MM.1S (cell line): ENCODE results near the gene PIAS4.

Source experiments
- DNase-seq: peaks from one replicate; pipeline ENCODE4 v3.0.0-alpha.2; 2015
- H2AFZ ChIP-seq: fragments of 300-600 bp; sonication (generic); 2 replicates; pipeline ENCODE4 v1.6.0; 2016; ENCODE audit warnings: antibody characterized with exemption, low read length
- H3F3A ChIP-seq: fragments of 300-600 bp; sonication (generic); 2 replicates; pipeline ENCODE4 v1.6.1; 2016; ENCODE audit warnings: mild to moderate bottlenecking, antibody characterized with exemption, low read length, moderate library complexity, mixed read lengths; ENCODE audit not compliant: insufficient read depth
- H3K27ac ChIP-seq: fragments of 300-600 bp; sonication (generic); 2 replicates; pipeline ENCODE4 v1.5.1; 2016; ENCODE audit warnings: mild to moderate bottlenecking, low read length
- H3K27me3 ChIP-seq: fragments of 300-600 bp; sonication (generic); replicated peaks from 2 replicates; pipeline ENCODE4 v1.6.0; 2016; ENCODE audit warnings: low read length; ENCODE audit not compliant: insufficient read depth
- H3K36me3 ChIP-seq: fragments of 300-600 bp; sonication (generic); replicated peaks from 2 replicates; pipeline ENCODE4 v1.6.1; 2016; ENCODE audit warnings: mild to moderate bottlenecking, low read length, mixed read lengths; ENCODE audit not compliant: insufficient read depth
- H3K4me1 ChIP-seq: fragments of 300-600 bp; sonication (generic); 2 replicates; pipeline ENCODE4 v1.6.1; 2016; ENCODE audit warnings: low read length, mixed read lengths
- H3K4me2 ChIP-seq: fragments of 300-600 bp; sonication (generic); 2 replicates; pipeline ENCODE4 v1.6.0; 2016; ENCODE audit warnings: low read depth, low read length
- H3K4me3 ChIP-seq: fragments of 300-600 bp; sonication (generic); 2 replicates; pipeline ENCODE4 v1.5.1; 2016; ENCODE audit warnings: low read length, mixed read lengths
- H3K79me2 ChIP-seq: fragments of 300-600 bp; sonication (generic); 2 replicates; pipeline ENCODE4 v1.6.1; 2016; ENCODE audit warnings: mixed run types, low read length, mixed read lengths
- H3K9ac ChIP-seq: fragments of 300-600 bp; sonication (generic); 2 replicates; pipeline ENCODE4 v1.6.1; 2016; ENCODE audit warnings: low read length, mixed read lengths
- H3K9me2 ChIP-seq: fragments of 300-600 bp; sonication (generic); replicated peaks from 2 replicates; pipeline ENCODE4 v1.6.1; 2016; ENCODE audit warnings: mild to moderate bottlenecking, low read length, mixed read lengths; ENCODE audit not compliant: insufficient read depth
- H3K9me3 ChIP-seq: fragments of 300-600 bp; sonication (generic); replicated peaks from 2 replicates; pipeline ENCODE4 v1.6.1; 2016; ENCODE audit warnings: mild to moderate bottlenecking, low read length, mixed read lengths; ENCODE audit not compliant: insufficient read depth
- H4K20me1 ChIP-seq: fragments of 300-600 bp; sonication (generic); 2 replicates; pipeline ENCODE4 v1.6.1; 2016; ENCODE audit warnings: mild to moderate bottlenecking, low read length, moderate library complexity, mixed read lengths; ENCODE audit not compliant: insufficient read depth
- EZH2 ChIP-seq: fragments of 300-600 bp; sonication (generic); optimal IDR thresholded peaks from 2 replicates; pipeline ENCODE3; 2017; ENCODE audit warnings: low read depth, mild to moderate bottlenecking, antibody characterized with exemption, low read length, mixed read lengths
- EZH2phosphoT487 ChIP-seq: fragments of 300-600 bp; sonication (generic); IDR thresholded peaks from 2 replicates; pipeline ENCODE4 v1.6.1; 2018; ENCODE audit warnings: antibody characterized with exemption, low read length
- TF ChIP-seq, protein P1 (sequence below): fragments of 300-600 bp; sonication (generic); IDR thresholded peaks from 2 replicates; pipeline ENCODE4 v1.5.1; 2016; ENCODE audit warnings: antibody characterized with exemption, low read length, mixed read lengths

The PIAS4 gene

DNA sequence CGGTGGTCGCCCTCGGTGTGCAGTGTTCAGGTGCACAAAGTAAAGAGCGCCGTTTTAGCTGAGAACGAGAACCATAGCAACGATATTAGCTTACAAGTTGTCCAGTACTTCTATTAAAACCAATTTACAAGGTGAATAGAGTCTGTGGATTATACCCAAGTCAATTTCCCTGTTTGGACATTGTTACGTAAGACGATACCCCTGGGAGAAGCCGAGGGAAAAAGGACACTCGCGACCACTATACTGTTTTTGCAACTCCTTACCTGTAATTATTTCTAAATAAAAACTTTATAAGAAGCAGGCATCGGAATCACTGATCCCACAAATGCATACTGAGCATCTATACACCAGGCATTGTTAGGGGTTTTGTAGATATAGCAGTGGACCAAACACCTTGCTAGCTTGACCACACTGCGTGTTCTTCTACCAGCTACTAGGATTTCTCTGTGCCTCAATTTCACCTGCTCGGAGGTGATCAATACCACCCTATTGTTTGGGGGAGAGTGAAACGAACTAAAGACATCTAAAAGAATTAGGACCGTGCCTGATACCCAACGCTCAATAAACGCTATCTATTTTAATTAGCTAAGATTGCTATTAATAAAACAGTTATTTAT, 21.8 kb upstream of the PIAS4 start:
- Histone ChIP-seq H4K20me1 (peaks cover 40% of the 10 kb centered on the region), H3K9me3 (no peaks in the 10 kb centered on the region), H3K27me3 (no peaks in the 10 kb centered on the region), H3F3A (peaks cover 79% of the 10 kb centered on the region), H3K36me3 (peaks cover 39% of the 10 kb centered on the region), H3K79me2 (peaks cover 46% of the 10 kb centered on the region), H3K4me1 (peaks cover 13% of the 10 kb centered on the region), H2AFZ (peak overlapping the region; percentile 58), H3K4me2 (peak overlapping the region; percentile 78), H3K27ac (peak overlapping the region; percentile 74; the same call in 1 of the 2 replicates), H3K9me2 (no peaks in the 10 kb centered on the region), H3K9ac (peak overlapping the region; percentile 59; the same call in 1 of the 2 replicates), H3K4me3 (peak overlapping the region; percentile 88)
- TF ChIP-seq EZH2 (no peak), EZH2phosphoT487 (no peak)
- TF ChIP-seq, protein P1, sequence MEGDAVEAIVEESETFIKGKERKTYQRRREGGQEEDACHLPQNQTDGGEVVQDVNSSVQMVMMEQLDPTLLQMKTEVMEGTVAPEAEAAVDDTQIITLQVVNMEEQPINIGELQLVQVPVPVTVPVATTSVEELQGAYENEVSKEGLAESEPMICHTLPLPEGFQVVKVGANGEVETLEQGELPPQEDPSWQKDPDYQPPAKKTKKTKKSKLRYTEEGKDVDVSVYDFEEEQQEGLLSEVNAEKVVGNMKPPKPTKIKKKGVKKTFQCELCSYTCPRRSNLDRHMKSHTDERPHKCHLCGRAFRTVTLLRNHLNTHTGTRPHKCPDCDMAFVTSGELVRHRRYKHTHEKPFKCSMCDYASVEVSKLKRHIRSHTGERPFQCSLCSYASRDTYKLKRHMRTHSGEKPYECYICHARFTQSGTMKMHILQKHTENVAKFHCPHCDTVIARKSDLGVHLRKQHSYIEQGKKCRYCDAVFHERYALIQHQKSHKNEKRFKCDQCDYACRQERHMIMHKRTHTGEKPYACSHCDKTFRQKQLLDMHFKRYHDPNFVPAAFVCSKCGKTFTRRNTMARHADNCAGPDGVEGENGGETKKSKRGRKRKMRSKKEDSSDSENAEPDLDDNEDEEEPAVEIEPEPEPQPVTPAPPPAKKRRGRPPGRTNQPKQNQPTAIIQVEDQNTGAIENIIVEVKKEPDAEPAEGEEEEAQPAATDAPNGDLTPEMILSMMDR = no peak
- DNase-seq = no peak

DNA sequence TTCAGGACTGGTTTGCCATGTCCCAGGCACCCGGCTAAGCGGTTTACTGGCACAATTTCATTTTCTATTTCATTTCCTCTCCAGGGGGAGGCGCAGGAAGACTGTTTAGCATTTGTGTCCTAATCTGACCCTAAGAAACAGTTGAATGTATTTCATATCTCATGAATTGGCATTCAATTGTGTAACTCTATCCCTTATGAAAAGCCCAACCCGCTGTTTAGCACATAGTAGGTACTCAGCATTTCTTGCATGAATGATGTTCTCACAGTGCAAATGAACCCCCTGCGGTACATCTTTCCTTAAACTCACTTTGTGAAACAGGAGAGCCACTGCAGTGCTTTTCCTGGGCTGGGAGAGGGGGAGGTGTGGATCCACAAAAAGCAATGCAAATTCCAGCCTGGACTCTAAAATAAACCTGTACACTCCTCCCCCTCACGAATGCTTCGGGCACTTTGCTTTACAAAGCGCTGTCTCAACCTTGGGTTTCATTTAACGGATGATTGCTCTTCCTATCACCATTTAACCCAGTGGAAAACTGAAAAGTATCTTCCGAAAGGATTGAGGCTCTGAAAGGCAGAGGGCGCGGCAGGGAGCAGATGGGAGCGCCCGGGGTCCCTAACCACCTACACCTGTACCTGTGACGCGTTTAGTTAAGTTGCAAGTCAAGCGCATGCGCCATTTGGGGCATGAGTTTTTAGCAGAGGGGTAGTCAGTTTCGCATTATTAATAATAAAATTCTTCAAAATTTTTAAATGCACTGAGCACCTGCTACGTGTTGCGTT, 21.1 kb upstream of the PIAS4 start:
- Histone ChIP-seq H4K20me1 (peaks cover 33% of the 10 kb centered on the region), H3K9ac (peak overlapping the region; percentile 59), H3K4me3 (peak overlapping the region; percentile 88), H3K9me2 (no peaks in the 10 kb centered on the region), H3K9me3 (no peaks in the 10 kb centered on the region), H3K79me2 (peaks cover 39% of the 10 kb centered on the region), H2AFZ (peak overlapping the region; percentile 58), H3F3A (peaks cover 72% of the 10 kb centered on the region), H3K27ac (peak overlapping the region; percentile 74), H3K27me3 (no peaks in the 10 kb centered on the region), H3K4me2 (peak overlapping the region; percentile 78), H3K36me3 (peaks cover 32% of the 10 kb centered on the region), H3K4me1 (peaks cover 13% of the 10 kb centered on the region)
- DNase-seq = peak; percentile 93
- TF ChIP-seq, protein P1 = peak; percentile 76
- TF ChIP-seq EZH2 = no peak
- no peak for TF ChIP-seq EZH2phosphoT487

DNA sequence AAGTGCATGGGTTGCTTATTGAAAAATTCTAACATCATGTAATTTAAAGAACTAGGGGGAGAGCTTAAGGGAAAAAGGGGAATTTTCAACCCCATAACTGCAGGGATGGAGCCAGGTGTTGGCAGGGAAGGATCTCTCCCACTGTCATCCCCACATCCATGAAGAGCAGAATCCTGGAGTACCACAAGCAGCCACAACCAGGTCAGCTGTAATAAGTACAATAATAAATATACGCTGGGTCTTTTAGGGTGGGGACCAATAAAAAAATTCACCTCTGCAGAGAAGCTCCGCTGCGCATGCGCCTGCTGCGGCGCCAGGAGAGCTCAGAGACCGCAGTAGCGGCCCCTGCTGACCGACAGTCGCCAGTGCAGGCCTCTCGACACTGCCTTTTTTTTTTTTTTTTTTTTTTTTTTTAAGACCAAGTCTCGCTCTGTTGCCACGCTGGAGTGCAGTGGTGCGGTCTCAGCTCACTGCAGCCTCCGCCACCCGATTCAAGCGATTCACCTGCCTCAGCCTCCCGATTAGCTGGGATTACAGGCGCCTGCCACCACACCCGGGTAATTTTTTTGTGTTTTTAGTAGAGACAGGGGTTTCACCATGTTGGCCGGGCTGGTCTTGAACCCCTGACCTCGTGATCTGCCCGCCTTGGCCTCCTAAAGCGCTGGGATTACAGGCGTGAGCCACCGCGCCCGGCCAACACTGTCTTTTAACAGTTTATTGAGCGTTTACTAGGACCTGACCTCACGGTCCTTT, 19.7 kb upstream of the PIAS4 start:
- Histone ChIP-seq H3K27ac (peak overlapping the region; percentile 74; the same call in 1 of the 2 replicates), H2AFZ (peak overlapping the region; percentile 58), H3K36me3 (peaks cover 19% of the 10 kb centered on the region), H3K4me2 (peak overlapping the region; percentile 78), H4K20me1 (peaks cover 20% of the 10 kb centered on the region), H3K4me1 (peaks cover 13% of the 10 kb centered on the region), H3K4me3 (peak overlapping the region; percentile 88), H3K9me2 (no peaks in the 10 kb centered on the region), H3K79me2 (peaks cover 25% of the 10 kb centered on the region), H3K27me3 (no peaks in the 10 kb centered on the region), H3F3A (peaks cover 62% of the 10 kb centered on the region), H3K9me3 (no peaks in the 10 kb centered on the region), H3K9ac (peak overlapping the region; percentile 59; the same call in 1 of the 2 replicates)
- TF ChIP-seq, protein P1 = peak; percentile 79
- TF ChIP-seq EZH2phosphoT487 = no peak
- DNase-seq = peak; percentile 95
